Fibroblast of skin of abdomen (primary cell): ENCODE data around the gene IFNA21. TPM values are rescaled to one million over a fixed set of nuclear protein-coding genes. Genes with fewer than 3 reads are reported as not detected.
"Not testable (repeated sequence)": the region's sequence is repeated elsewhere in the genome, so short reads cannot be mapped to it uniquely, and the experiment has no call there.

Experiments used
- DNase-seq: peaks from one replicate; pipeline ENCODE4 v3.0.0-alpha.2; 2013
- polyA plus RNA-seq, 2 experiments: library from polyadenylated mRNA; unstranded; fragments of 120-200 nt; gene quantifications; one replicate each; pipeline ENCODE4 v1.2.1, GENCODE V29; 2013; ENCODE audit not compliant: insufficient read length in 2 of 2

IFNA21 gene
- polyA plus RNA-seq (2013, experiment 1 of 2; ENCODE audit: insufficient read length) = not detected
- not detected for polyA plus RNA-seq (2013, experiment 2 of 2; ENCODE audit: insufficient read length)

GRCh38 chr9:21166560-21166959 lies at the start of gene IFNA21:
TSS of gene IFNA21 (minus strand) at chr9:21166660. CDS start at chr9:21166612, 48 bp downstream.
- DNase-seq = not testable (repeated sequence)

- DNase-seq = not testable (repeated sequence)
Observed at GRCh38 chr9:21213411-21214326, 47.2 kb upstream of the IFNA21 start.

- DNase-seq = not testable (repeated sequence)
Observed at GRCh38 chr9:21212160-21212559, 45.7 kb upstream of the IFNA21 start.

- not testable (repeated sequence) for DNase-seq
Observed at GRCh38 chr9:21210782-21211181, 44.3 kb upstream of the IFNA21 start.

- no peak for DNase-seq
Observed at GRCh38 chr9:21210311-21210710, 43.9 kb upstream of the IFNA21 start.

- DNase-seq = not testable (repeated sequence)
Observed at GRCh38 chr9:21207043-21207442, 40.6 kb upstream of the IFNA21 start, which contains the start of gene IFNA10. TSS of gene IFNA10 (minus strand) at chr9:21207143. CDS start at chr9:21207097, 46 bp downstream.

GRCh38 chr9:21205204-21205603 lies 38.7 kb upstream of the IFNA21 start:
- no peak for DNase-seq

GRCh38 chr9:21202105-21202504 lies 35.6 kb upstream of the IFNA21 start, which contains the start of gene IFNA7:
TSS of gene IFNA7 (minus strand) at chr9:21202205. CDS start at chr9:21202165, 40 bp downstream.
- DNase-seq = not testable (repeated sequence)

GRCh38 chr9:21194867-21195776 lies 28.7 kb upstream of the IFNA21 start:
- not testable (repeated sequence) for DNase-seq

GRCh38 chr9:21187487-21187886 lies 21.0 kb upstream of the IFNA21 start, which contains the start of gene IFNA4:
TSS of gene IFNA4 (minus strand) at chr9:21187587. CDS start at chr9:21187531, 56 bp downstream.
- not testable (repeated sequence) for DNase-seq

GRCh38 chr9:21182810-21183736 lies 16.6 kb upstream of the IFNA21 start:
- peak; percentile 3 for DNase-seq

GRCh38 chr9:21174671-21175070 lies 8.2 kb upstream of the IFNA21 start:
- DNase-seq = no peak

- DNase-seq = no peak
Observed at GRCh38 chr9:21172156-21172555, 5.7 kb upstream of the IFNA21 start.

GRCh38 chr9:21171351-21171750 lies 4.9 kb upstream of the IFNA21 start:
- DNase-seq = no peak

- no peak for DNase-seq
Observed at GRCh38 chr9:21165516-21165915, 944 bp downstream of the IFNA21 start.

- DNase-seq = peak; percentile 7
Observed at GRCh38 chr9:21160178-21160577, 6.3 kb downstream of the IFNA21 start.

- peak; percentile 1 for DNase-seq
Observed at GRCh38 chr9:21155501-21155900, 11.0 kb downstream of the IFNA21 start.

- peak; percentile 9 for DNase-seq
Observed at GRCh38 chr9:21154018-21154608, 12.3 kb downstream of the IFNA21 start.

- DNase-seq = peak; percentile 8
Observed at GRCh38 chr9:21153336-21154017, 13.0 kb downstream of the IFNA21 start.

GRCh38 chr9:21144603-21145002 lies 21.9 kb downstream of the IFNA21 start:
- no peak for DNase-seq
